Hindlimb muscle (tissue), 1 donor: ENCODE measurements around the gene FAM90A1. TPM values are rescaled to one million over a fixed set of nuclear protein-coding genes. Genes with fewer than 3 reads are reported as not detected.
"Not testable (repeated sequence)": the region's sequence is repeated elsewhere in the genome, so short reads cannot be mapped to it uniquely, and the experiment has no call there.

Experiments used
- DNase-seq: peaks from one replicate; pipeline ENCODE4 v3.0.0-alpha.2; 2013
- polyA plus RNA-seq: library from polyadenylated mRNA; unstranded; fragments of 120-200 nt; gene quantifications from one replicate; pipeline ENCODE4 v1.2.1, GENCODE V29; 2013; ENCODE audit not compliant: insufficient read length

Gene FAM90A1
- 1.0 TPM for polyA plus RNA-seq

GRCh38 chr12:8226992-8227731, at the start of gene FAM90A1:
Gene FAM90A1, minus strand, starts transcription at chr12:8227618. Its CDS starts 2,786 bp downstream, at chr12:8224832.
- not testable (repeated sequence) for DNase-seq

- DNase-seq: not testable (repeated sequence)
These were observed 49.0 kb upstream of the FAM90A1 start for GRCh38 chr12:8276397-8276796.

GRCh38 chr12:8266706-8267105, 39.3 kb upstream of the FAM90A1 start:
- DNase-seq: not testable (repeated sequence)

- DNase-seq: not testable (repeated sequence)
These were observed 36.8 kb upstream of the FAM90A1 start for GRCh38 chr12:8264236-8264635.

- DNase-seq: not testable (repeated sequence)
These were observed 33.7 kb upstream of the FAM90A1 start for GRCh38 chr12:8261111-8261554.

- not testable (repeated sequence) for DNase-seq
These were observed 28.9 kb upstream of the FAM90A1 start for GRCh38 chr12:8256356-8256755.

GRCh38 chr12:8254705-8255104, 27.3 kb upstream of the FAM90A1 start:
- DNase-seq: not testable (repeated sequence)

- DNase-seq: not testable (repeated sequence)
These were observed 24.8 kb upstream of the FAM90A1 start for GRCh38 chr12:8252056-8252818.

- not testable (repeated sequence) for DNase-seq
These were observed 24.2 kb upstream of the FAM90A1 start for GRCh38 chr12:8251616-8252015.

- not testable (repeated sequence) for DNase-seq
These were observed 19.6 kb upstream of the FAM90A1 start for GRCh38 chr12:8246941-8247535.

GRCh38 chr12:8243682-8244161, 16.3 kb upstream of the FAM90A1 start:
- DNase-seq: peak; percentile 45

GRCh38 chr12:8242880-8243681, 15.7 kb upstream of the FAM90A1 start:
- DNase-seq: peak; percentile 91

GRCh38 chr12:8242622-8242879, 15.1 kb upstream of the FAM90A1 start:
- not testable (repeated sequence) for DNase-seq

GRCh38 chr12:8241917-8242621, 14.7 kb upstream of the FAM90A1 start:
- DNase-seq: not testable (repeated sequence)

- not testable (repeated sequence) for DNase-seq
These were observed 13.1 kb upstream of the FAM90A1 start for GRCh38 chr12:8240340-8241114.

- DNase-seq: not testable (repeated sequence)
These were observed 9.6 kb upstream of the FAM90A1 start for GRCh38 chr12:8237031-8237430.

- DNase-seq: not testable (repeated sequence)
These were observed 8.1 kb upstream of the FAM90A1 start for GRCh38 chr12:8235316-8236157.

GRCh38 chr12:8234746-8235145, 7.3 kb upstream of the FAM90A1 start:
- DNase-seq: not testable (repeated sequence)

- not testable (repeated sequence) for DNase-seq
These were observed 6.6 kb upstream of the FAM90A1 start for GRCh38 chr12:8233935-8234495.
